Mucosa of gallbladder (tissue), 1 donor: ENCODE data around the gene OXSM. TPM values are rescaled to one million over a fixed set of nuclear protein-coding genes. Genes with fewer than 3 reads are reported as not detected.

Source experiments
- DNase-seq: peaks from one replicate; pipeline ENCODE4 v3.0.0-alpha.2; 2020; ENCODE audit warnings: low spot score
- total RNA-seq: library from RNA; stranded (reverse); gene quantifications from one replicate; pipeline ENCODE4 v1.2.1, GENCODE V29; 2021
- donor health status: DM: no; HTN: no; CAD: no.

OXSM gene
- total RNA-seq, 1 donor from 2014 or later: 12.7 TPM

- DNase-seq: no peak
Observed at GRCh38 chr3:25803833-25804232, 13.9 kb downstream of the OXSM start.

- no peak for DNase-seq
Observed at GRCh38 chr3:25804676-25805075, 14.8 kb downstream of the OXSM start.

GRCh38 chr3:25812644-25813043 lies 22.8 kb downstream of the OXSM start:
- no peak for DNase-seq

- no peak for DNase-seq
Observed at GRCh38 chr3:25817107-25817506, 27.2 kb downstream of the OXSM start.

- DNase-seq: no peak
Observed at GRCh38 chr3:25817638-25818037, 27.7 kb downstream of the OXSM start.

GRCh38 chr3:25818335-25818734 lies 28.4 kb downstream of the OXSM start:
- no peak for DNase-seq

GRCh38 chr3:25820366-25820765 lies 30.5 kb downstream of the OXSM start:
- no peak for DNase-seq

GRCh38 chr3:25820816-25821486 lies 31.1 kb downstream of the OXSM start:
- DNase-seq: no peak

- no peak for DNase-seq
Observed at GRCh38 chr3:25821746-25822573, 32.1 kb downstream of the OXSM start.

- DNase-seq: no peak
Observed at GRCh38 chr3:25823314-25823713, 33.4 kb downstream of the OXSM start.

- no peak for DNase-seq
Observed at GRCh38 chr3:25826510-25826909, 36.6 kb downstream of the OXSM start.

GRCh38 chr3:25830373-25831280 lies 40.7 kb downstream of the OXSM start:
- no peak for DNase-seq

- DNase-seq: no peak
Observed at GRCh38 chr3:25831578-25831977, 41.7 kb downstream of the OXSM start.

- DNase-seq: no peak
Observed at GRCh38 chr3:25834346-25834745, 44.5 kb downstream of the OXSM start.

GRCh38 chr3:25836579-25836978 lies 46.7 kb downstream of the OXSM start:
- no peak for DNase-seq

GRCh38 chr3:25837038-25837437 lies 47.1 kb downstream of the OXSM start:
- DNase-seq: no peak

- DNase-seq: no peak
Observed at GRCh38 chr3:25840099-25840498, 50.2 kb downstream of the OXSM start.

- no peak for DNase-seq
Observed at GRCh38 chr3:25843332-25843731, 53.4 kb downstream of the OXSM start.
